ENCODE results near the gene ARRDC4. TPM values are rescaled to one million over a fixed set of nuclear protein-coding genes. Genes with fewer than 3 reads are reported as not detected.

ARRDC4 gene
- total RNA-seq, 1 experiment from 2014 or later = 2.1 TPM

GRCh38 chr15:98001663-98002194 lies 41.2 kb downstream of the ARRDC4 start:
- no TSS peak for BruUV-seq (replicated peaks)
- Histone ChIP-seq H3K27ac (ENCODE audit: low read depth, low read length, poor library complexity, severe bottlenecking) (no peak overlapping the region), H3K9me3 (ENCODE audit: low read depth, low read length, poor library complexity, severe bottlenecking) (no peaks in the 10 kb centered on the region), H3K4me3 (ENCODE audit: low read depth, low read length, poor library complexity, severe bottlenecking) (no peak overlapping the region), H3K27me3 (replicated peaks; ENCODE audit: insufficient read depth, low read depth, low read length, poor library complexity) (peaks cover 14% of the 10 kb centered on the region), H3K4me1 (ENCODE audit: insufficient read depth, low read length, poor library complexity, severe bottlenecking) (no peaks in the 10 kb centered on the region), H3K36me3 (ENCODE audit: insufficient read depth, low read length, poor library complexity, severe bottlenecking) (no peaks in the 10 kb centered on the region)
- CTCF ChIA-PET = no interaction called here
- intact Hi-C loops (cut with micrococcal nuclease; ENCODE audit: unreplicated experiment) = no loop called here
- no peak for DNase-seq (ENCODE audit: low spot score)
- no peak for TF ChIP-seq EZH2 (IDR thresholded peaks at IDR 0.05; ENCODE audit: borderline replicate concordance, low read depth, low read length, poor library complexity, severe bottlenecking)
- no peak for TF ChIP-seq CTCF (conservative IDR thresholded peaks at IDR 0.05; ENCODE audit: low read depth, low read length)
- POLR2A ChIA-PET (ENCODE audit: low non-redundant PET) = no interaction called here

DNA sequence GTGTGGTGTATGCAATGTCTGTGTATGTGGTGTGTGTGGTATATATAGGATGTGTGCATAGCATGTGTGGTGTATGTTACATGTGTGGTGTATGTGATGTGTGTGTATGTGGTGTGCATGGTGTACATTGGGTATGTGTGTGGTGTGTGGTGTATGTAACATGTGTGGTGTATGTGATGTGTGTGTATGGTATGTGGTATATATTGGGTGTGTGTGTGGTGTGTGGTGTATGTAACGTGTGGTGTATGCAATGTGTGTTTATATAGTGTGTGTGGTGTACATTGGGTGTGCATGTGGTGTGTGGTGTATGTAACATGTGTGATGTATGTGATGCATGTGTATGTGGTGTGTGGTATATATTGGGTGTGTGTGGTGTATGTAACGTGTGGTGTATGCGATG lies 41.9 kb downstream of the ARRDC4 start:
- DNase-seq (ENCODE audit: low spot score) = no peak
- POLR2A ChIA-PET (ENCODE audit: low non-redundant PET) = no interaction called here
- H3K36me3 ChIP-seq (ENCODE audit: insufficient read depth, low read length, poor library complexity, severe bottlenecking) = no peaks in the 10 kb centered on the region
- H3K27ac ChIP-seq (ENCODE audit: low read depth, low read length, poor library complexity, severe bottlenecking) = no peak overlapping the region
- no peaks in the 10 kb centered on the region for H3K9me3 ChIP-seq (ENCODE audit: low read depth, low read length, poor library complexity, severe bottlenecking)
- intact Hi-C loops (cut with micrococcal nuclease; ENCODE audit: unreplicated experiment) = no loop called here
- peaks cover 14% of the 10 kb centered on the region for H3K27me3 ChIP-seq (replicated peaks; ENCODE audit: insufficient read depth, low read depth, low read length, poor library complexity)
- no TSS peak for BruUV-seq (replicated peaks)
- no peak for TF ChIP-seq CTCF (conservative IDR thresholded peaks at IDR 0.05; ENCODE audit: low read depth, low read length)
- no peak overlapping the region for H3K4me3 ChIP-seq (ENCODE audit: low read depth, low read length, poor library complexity, severe bottlenecking)
- CTCF ChIA-PET = no interaction called here
- H3K4me1 ChIP-seq (ENCODE audit: insufficient read depth, low read length, poor library complexity, severe bottlenecking) = no peaks in the 10 kb centered on the region

- H3K4me1 ChIP-seq (ENCODE audit: insufficient read depth, low read length, poor library complexity, severe bottlenecking) = no peaks in the 10 kb centered on the region
- TF ChIP-seq CTCF (conservative IDR thresholded peaks at IDR 0.05; ENCODE audit: low read depth, low read length) = no peak
- no peak for TF ChIP-seq EZH2 (IDR thresholded peaks at IDR 0.05; ENCODE audit: borderline replicate concordance, low read depth, low read length, poor library complexity, severe bottlenecking)
- CTCF ChIA-PET = no interaction called here
- H3K9me3 ChIP-seq (ENCODE audit: low read depth, low read length, poor library complexity, severe bottlenecking) = no peaks in the 10 kb centered on the region
- H3K36me3 ChIP-seq (ENCODE audit: insufficient read depth, low read length, poor library complexity, severe bottlenecking) = no peaks in the 10 kb centered on the region
- H3K4me3 ChIP-seq (ENCODE audit: low read depth, low read length, poor library complexity, severe bottlenecking) = no peak overlapping the region
- POLR2A ChIA-PET (ENCODE audit: low non-redundant PET) = no interaction called here
- intact Hi-C loops (cut with micrococcal nuclease; ENCODE audit: unreplicated experiment) = no loop called here
- no peak overlapping the region for H3K27ac ChIP-seq (ENCODE audit: low read depth, low read length, poor library complexity, severe bottlenecking)
- no TSS peak for BruUV-seq (replicated peaks)
- DNase-seq (ENCODE audit: low spot score) = no peak
- peaks cover 14% of the 10 kb centered on the region for H3K27me3 ChIP-seq (replicated peaks; ENCODE audit: insufficient read depth, low read depth, low read length, poor library complexity)
Measured at GRCh38 chr15:98002866-98003265, 42.4 kb downstream of the ARRDC4 start.

All from A673 (cell line).